ENCODE results near the gene ASCC1. TPM values are rescaled to one million over a fixed set of nuclear protein-coding genes. Genes with fewer than 3 reads are reported as not detected.

ASCC1 gene
- total RNA-seq, 2 donors from 2014 or later: 65.5 to 87.6 TPM

DNA sequence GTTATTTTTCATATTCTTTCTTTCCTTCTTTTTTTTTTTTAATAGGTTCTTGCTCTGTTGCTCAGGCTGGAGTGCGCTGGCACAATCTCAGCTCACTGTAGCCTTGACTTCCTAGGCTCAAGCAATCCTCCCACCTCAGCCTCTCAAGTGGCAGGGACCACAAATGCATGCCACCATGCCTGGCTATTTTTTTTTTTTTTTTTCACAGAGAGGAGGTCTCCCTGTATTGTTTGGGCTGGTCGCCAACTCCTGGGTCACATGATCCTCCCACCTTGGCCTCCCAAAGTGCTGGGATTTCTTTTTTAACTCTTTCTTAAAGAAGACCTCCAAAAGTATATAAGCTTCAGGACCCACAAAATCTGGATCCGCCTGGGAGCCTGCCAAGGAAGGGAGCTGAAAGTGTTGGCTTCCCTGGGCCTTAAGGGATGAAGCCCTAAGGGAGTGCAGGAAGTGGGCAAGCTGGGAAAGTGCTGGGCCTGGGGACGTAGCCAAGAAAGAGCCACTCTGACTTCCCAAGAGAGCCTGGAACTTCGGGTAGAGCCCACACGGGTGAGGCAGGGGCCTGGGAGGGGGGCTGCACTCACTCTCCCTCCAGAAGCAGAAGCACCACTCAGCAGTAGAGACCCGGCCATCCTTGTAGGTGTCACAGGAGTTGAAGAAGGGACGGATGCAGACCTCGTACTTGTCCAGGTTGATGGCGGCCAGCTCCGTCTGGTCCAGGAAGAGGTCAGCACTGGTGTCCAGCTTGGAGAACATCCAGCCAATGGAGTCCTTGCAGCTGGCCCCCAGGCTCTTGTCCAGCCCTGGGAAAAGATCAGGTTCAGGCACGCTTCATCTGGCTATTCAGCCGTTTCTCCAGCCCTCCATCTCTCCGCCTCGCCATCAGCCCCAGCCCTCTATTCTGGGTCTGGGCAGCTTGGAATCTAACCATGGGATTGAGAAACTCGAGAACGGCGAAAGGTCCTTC, 149.5 kb downstream of the ASCC1 start:
- H3K36me3 Mint-ChIP-seq: peaks cover 13 to 14% of the 10 kb centered on the region in 2 donors
- no peak for ATAC-seq
- no peak for DNase-seq (ENCODE audit: low spot score in 2 of 2)
- no peaks in the 10 kb centered on the region for H3K9me3 Mint-ChIP-seq
- H3K27ac Mint-ChIP-seq: peak overlapping the region; percentile 63 to 66

DNA sequence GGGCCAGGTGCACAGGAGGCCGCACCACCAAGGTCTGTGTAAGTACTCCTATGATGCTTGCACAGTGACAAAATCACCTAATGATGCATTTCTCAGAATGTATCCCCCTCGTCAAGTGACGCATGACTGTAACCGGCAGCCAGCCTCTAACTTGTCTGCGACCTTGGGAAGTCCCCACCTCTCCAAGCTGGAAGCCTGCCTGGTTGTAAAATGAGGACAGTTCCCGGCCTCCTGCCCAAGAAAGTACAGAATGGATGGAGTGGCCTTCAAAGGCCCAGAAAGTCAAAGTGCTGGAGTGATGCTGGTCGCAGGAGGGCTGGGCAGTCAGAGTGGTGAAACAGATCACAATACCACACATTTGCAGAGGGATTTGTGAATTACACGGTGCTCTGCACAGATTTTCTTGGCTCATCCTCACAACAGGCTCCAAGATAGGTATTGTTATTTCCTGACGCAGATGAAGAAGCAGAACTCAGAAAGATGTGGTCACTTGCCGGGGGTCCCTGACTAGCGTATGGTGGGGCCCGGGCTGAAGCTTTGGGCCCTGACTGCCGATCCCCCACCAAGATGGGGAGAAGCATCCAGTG, 150.5 kb downstream of the ASCC1 start:
- DNase-seq (ENCODE audit: low spot score in 2 of 2) (no peak), ATAC-seq (no peak)
- Mint-ChIP-seq H3K36me3 (peaks cover 6 to 14% of the 10 kb centered on the region in 2 donors), H3K27ac (peak overlapping the region in 1 of 2 donors; percentile 30), H3K9me3 (no peaks in the 10 kb centered on the region)

DNA sequence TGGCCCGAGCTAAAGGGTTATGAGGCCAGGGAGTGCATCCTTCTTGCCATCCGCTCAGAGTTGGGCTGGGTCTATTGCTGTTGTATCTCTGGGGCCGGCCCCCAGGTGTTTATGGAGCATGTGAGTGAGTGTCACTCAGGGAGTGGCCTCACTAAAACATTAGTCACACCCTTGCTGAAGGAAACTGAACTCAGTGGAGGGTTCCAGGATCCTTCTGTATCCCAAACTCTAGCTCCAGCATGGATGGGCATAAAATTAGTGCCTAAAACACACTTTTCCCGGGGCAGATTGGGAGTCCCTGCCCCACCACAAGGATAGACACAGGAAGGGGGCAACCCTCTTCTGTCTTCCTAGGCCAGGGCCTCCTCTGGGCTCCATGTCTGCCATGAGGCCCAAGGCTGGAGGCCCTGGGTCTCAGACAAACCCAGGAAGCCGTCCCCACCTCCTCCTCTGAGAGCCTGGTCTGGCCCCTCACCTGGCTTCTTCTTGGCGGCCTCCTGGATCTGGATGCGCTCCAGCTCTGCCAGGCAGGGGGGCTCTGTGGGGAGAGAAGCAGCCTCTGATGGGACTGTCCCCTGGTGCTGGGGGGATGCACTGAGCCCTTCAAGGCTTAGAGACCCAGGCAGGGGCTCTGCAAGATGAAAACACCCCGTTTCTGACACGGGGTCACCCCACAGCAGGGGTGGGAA, 152.2 kb downstream of the ASCC1 start:
- ATAC-seq (no peak), DNase-seq (ENCODE audit: low spot score in 2 of 2) (no peak)
- Mint-ChIP-seq H3K27ac (peak overlapping the region; percentile 74 to 93), H3K36me3 (peaks cover 0 to 4% of the 10 kb centered on the region in 2 donors), H3K9me3 (no peaks in the 10 kb centered on the region)

DNA sequence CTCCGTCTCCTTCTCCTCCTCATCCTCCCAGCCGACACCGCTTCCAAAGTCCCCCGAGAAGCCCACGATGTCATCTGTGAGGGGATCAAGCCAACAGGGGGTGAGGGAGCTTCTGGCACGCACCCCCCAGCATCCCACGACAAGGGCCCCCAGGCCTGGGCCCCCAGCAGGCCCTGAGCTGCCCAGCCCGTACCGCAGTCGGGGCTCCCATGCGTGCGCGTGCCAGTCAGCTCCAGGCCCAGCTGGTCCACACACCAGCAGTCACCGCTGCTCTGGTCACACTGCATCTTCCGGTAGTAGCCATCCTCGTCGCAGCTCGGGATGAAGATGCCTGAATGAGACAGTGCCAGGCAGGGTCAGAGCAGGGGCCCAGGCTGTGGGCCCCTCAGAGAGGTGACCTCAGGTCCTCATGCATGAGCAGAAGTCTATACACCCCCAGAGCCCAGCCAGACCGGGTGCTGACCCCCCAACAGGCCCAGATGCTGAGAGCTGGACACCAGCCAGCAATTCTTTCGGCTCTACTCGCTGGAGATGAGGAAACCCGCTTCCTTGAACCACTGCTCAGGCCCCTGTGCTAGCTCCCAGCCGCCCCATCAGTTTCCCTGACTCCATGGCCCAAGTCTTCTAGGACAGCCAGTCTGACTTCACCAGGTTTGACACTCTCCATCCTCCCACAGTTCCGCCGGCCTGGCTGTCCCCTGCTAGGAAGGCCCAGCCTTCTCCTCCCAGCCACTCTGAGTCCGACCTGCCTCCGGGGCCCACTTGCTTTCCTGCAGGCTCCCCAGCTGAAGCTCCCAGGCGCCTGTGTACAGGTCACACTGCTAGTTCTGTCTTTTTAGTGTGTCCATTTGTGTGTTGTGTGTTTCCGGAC, 153.0 kb downstream of the ASCC1 start:
- no peaks in the 10 kb centered on the region for H3K9me3 Mint-ChIP-seq
- no peaks in the 10 kb centered on the region for H3K36me3 Mint-ChIP-seq
- no peak for ATAC-seq
- DNase-seq (ENCODE audit: low spot score in 2 of 2): no peak
- peak overlapping the region; percentile 39 to 74 for H3K27ac Mint-ChIP-seq

DNA sequence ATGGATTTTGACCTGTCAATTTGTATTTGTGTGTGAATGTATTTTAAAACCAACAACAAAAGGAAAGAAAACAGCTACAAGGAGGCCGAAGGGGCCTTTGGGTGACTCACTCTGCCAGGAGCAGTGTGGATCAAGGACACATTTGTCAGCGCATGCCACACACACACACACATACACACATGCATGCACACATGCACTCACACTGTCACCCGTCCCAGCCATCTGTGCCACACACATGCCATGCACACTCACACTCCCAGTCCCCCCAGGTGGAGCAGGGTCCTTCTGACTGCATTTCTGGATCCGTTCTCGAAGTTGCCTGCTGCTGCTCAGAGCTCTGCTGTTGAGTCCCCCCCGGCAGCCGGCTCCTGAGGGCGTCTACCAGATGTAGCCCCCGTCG, 153.7 kb downstream of the ASCC1 start:
- ATAC-seq: no peak

DNA sequence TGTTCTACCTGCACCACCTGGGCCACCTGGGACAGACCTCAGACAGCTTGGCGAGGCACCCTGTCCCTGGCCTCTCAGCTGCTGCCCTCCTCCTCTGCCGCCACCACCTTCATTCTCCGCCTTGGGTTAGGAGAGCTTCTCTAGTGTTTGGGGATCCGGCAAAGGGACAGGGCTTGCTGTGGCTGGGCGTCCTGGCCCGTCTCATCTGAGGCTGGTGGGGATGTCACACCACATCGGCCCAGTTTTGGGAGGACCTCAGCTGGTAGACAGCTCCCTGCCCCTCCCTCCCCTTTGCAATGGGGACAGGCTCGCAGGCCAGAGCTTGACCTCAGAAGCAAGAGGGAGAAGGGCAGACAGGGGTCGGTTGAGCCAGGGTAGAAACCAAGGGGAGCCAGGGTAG, 154.1 kb downstream of the ASCC1 start:
- peak overlapping the region; percentile 36 to 74 for H3K27ac Mint-ChIP-seq
- H3K36me3 Mint-ChIP-seq: no peaks in the 10 kb centered on the region
- H3K9me3 Mint-ChIP-seq: no peaks in the 10 kb centered on the region
- ATAC-seq: peak in 1 of 2 donors; percentile 4
- no peak for DNase-seq (ENCODE audit: low spot score in 2 of 2)

More for the DNA sequence above, 153.7 kb downstream of the ASCC1 start:
- H3K36me3 Mint-ChIP-seq: no peaks in the 10 kb centered on the region
- no peaks in the 10 kb centered on the region for H3K9me3 Mint-ChIP-seq
- DNase-seq (ENCODE audit: low spot score in 2 of 2): no peak
- H3K27ac Mint-ChIP-seq: peak overlapping the region; percentile 25 to 74

DNA sequence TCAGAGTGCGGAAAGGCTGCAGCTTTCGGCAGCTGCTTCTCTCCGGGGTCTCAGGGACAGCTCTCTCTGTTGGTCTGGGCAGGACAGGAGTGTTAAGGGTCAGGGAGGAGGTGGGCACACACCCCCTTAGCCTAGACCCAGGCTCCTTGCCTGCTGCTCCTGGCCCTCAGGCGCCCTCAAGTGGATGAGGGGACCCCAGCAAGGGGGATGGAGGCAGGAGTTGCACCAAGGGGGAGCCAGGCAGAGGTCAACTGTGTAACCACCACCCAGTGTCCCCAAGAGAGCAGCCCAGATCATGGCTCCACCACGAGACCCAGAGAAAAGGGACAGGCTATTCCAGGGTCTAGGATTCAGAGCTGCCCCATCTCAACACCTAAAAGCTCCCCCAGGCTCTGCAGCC, 154.6 kb downstream of the ASCC1 start:
- no peaks in the 10 kb centered on the region for H3K9me3 Mint-ChIP-seq
- no peaks in the 10 kb centered on the region for H3K36me3 Mint-ChIP-seq
- H3K27ac Mint-ChIP-seq: peak overlapping the region; percentile 74 to 82
- ATAC-seq: peak in 1 of 2 donors; percentile 18
- DNase-seq (ENCODE audit: low spot score in 2 of 2): no peak

DNA sequence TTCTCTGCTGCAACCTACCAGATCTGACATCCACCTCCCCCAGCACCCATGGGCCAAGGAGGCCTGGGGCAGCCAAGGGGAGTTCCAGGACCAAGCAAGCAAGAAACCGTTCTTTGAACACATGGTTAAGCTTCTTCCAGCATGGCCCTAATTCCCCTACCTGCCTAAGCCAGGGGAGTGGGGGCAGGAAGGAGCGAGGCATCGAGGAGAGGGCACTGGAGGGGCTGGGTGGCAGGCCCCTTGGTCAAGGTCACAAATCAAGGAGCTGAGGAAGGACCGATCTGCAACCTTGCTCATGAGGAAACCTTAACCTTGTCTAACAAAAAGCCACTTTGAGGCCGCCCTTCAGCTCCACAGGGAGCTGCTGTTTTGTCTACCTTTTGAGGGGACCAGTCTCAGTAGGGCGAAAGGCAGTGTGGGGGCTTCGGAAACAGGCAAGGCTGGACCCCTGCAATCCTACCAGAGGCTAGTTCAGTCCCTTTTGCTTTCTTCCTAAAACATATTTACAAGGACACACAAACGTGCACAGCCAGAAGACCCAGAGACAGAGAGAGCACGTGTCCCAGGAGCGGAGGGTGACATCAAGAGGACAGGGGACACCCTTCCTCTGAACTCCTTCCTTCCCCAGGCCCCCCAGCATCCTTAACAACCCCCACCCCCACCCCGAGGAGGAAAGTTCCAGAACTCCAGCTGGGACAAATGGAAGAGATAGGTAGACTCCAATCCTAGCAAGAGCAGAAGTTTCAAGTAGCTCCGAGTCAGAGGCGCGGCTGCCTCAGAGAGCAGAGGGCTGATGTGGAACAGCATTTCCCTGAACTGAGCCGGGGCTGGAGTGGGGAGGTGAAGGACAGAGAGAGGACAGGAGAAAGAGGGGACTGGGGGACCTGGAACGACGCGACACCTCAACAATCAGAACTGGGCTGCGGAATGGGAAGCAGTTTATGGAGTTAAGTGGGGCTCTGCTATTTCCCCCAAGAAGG, 155.9 kb downstream of the ASCC1 start:
- DNase-seq (ENCODE audit: low spot score in 2 of 2): no peak
- no peak for ATAC-seq
- Mint-ChIP-seq H3K27ac (peak overlapping the region; percentile 74 to 75), H3K9me3 (no peaks in the 10 kb centered on the region), H3K36me3 (no peaks in the 10 kb centered on the region)

DNA sequence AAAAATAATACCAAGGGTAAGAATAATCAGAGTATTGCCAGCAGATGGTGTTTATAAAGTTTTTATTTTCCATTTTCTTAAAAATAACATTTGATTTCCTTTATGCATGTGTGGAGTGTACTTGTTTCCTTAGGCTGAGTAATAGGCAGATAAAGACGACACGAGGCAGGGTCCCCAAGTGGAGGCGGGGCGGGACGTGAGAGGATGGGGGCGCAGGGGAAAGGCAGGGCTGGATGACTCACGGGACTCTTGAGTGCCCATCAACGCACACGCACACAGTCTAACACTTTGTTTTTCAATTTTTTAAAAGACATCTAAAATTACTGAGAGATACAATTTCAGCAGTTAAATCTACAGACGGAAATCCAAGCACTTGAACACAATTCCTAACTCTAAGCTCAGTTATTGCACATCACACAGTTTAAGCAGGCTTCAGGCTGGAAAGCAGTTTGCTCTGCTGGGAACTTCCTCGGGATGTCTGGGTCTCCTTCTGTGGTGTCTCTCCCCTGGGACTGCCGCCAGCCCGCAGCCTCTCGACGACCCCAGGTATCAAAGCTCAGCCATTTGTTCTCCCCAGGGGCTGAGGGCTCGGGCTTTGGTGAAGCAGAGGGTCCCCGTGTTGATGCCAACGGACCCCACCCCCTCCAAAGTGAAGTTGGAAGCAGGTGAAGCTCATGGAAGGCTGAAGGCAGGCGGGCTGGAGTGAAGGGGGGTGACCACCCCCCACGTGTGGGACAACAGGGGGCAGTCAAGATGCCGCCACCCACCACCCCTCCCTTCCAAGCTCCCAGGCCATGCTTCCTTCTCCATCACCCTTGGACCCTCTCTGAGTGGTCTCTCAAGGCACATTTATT, 156.9 kb downstream of the ASCC1 start:
- no peaks in the 10 kb centered on the region for H3K36me3 Mint-ChIP-seq
- DNase-seq (ENCODE audit: low spot score in 2 of 2): no peak

DNA sequence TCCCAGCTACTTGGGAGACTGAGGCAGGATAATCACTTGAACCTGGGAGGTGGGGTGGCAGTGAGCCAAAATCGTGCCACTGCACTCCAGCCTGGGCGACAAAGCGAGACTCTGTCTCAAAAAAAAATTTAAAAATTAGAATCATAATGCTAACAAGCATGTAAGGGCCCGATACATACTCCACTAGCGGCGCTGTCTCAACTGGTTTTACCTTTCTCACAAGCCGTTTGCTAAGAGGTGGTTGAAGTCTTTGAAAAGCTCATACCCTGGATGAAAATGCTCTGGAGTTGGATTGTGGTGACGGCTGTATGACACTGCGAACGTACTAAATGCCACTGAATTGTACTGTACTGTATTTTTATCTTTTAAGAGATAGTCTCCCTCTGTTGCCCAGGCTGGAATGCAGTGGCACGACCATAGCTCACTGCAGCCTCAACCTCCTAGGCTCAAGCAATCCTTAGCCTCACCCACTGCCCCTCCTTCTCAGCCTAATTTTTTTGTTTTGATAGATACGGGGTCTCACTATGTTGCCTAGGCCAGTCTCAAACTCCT, 157.7 kb downstream of the ASCC1 start:
- no peaks in the 10 kb centered on the region for H3K9me3 Mint-ChIP-seq
- peak overlapping the region in 1 of 2 donors; percentile 74 for H3K27ac Mint-ChIP-seq
- no peaks in the 10 kb centered on the region for H3K36me3 Mint-ChIP-seq
- DNase-seq (ENCODE audit: low spot score in 2 of 2) (no peak), ATAC-seq (no peak)

More for the DNA sequence above, 156.9 kb downstream of the ASCC1 start:
- H3K9me3 Mint-ChIP-seq: no peaks in the 10 kb centered on the region
- peak overlapping the region; percentile 50 to 74 for H3K27ac Mint-ChIP-seq
- peak in 1 of 2 donors; percentile 26 for ATAC-seq

DNA sequence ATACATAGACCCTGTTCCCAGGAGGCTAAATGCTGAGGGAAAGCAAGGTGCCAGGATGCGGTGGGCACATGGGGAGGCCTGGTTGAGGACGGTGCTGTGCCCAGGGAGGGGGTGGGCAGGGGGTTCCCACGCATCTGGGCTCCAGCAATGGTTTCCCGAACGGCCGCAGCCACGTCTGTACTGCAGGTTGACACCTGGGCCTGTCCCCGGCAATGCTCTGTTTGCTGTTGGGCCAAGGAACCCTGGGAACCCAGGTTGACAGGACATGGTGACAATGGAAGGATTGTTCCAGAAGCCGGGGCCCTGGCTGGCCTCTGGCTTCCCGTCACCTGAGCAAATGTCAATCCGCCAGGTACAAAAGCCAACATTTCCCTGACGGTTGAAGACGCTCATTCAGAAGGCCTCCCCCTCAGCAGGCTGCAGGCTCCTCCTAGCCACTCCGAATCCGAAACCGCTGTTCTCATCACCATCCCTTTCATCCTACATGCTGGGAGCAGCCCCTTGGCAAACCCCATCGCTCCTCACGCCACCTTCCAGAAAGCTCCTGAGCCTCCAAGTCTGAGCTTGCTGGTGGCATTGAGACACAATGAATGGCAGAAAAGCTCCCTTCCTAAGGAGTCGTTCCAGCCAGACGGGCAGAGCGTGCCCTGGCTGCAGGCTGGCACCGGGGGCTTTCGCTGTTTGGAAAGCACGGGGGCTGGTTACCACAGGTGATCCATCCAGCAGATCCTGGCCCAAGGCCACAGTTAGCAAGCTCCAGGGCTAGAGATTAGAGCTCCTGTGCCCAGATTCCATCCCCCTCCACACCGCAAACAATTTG, 158.9 kb downstream of the ASCC1 start:
- DNase-seq (ENCODE audit: low spot score in 2 of 2): no peak
- no peaks in the 10 kb centered on the region for H3K36me3 Mint-ChIP-seq
- no peak for ATAC-seq
- H3K9me3 Mint-ChIP-seq: no peaks in the 10 kb centered on the region
- H3K27ac Mint-ChIP-seq: peak overlapping the region in 1 of 2 donors; percentile 60

DNA sequence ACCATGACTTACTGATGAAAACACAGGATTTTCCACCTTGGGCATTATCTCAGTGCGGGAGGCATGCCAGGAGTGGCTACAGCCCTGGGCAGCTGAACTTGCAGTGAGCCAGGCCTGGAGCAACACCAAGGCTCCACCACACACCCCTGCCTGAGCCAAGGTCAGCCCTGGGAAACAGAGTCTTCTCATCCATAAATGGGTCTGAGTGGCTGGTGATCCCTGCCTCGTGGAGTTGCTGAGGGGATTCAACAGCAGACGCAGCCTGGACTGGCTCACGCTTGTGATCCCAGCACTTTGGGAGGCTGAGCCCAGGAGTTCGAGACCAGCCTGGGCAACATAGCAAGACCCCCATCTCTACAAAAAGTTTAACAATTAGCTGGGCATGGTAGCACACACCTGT, 160.0 kb downstream of the ASCC1 start:
- ATAC-seq (no peak), DNase-seq (ENCODE audit: low spot score in 2 of 2) (no peak)
- peak overlapping the region in 1 of 2 donors; percentile 61 for H3K27ac Mint-ChIP-seq
- H3K36me3 Mint-ChIP-seq: no peaks in the 10 kb centered on the region
- no peaks in the 10 kb centered on the region for H3K9me3 Mint-ChIP-seq

DNA sequence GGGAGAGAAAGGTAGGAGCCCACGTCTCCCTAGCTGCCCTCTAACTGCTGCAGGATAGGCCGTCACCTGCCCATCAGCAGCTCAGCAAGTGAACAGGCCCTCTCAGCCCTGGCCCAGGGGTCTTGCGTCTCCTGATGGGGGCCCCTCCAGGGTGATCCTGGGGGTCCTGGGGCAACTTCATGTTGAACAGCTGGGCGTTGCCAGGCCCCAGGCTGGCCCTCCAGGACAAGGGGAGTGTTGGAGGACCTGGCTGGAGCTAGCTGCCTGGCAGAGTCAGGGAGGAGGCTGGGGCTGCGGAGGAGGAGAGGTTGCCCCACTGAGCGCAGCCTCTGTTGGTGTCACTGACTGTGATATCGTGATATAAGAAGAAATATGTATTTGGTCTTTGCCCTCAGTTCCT, 162.4 kb downstream of the ASCC1 start:
- no peak overlapping the region for H3K27ac Mint-ChIP-seq
- DNase-seq (ENCODE audit: low spot score in 2 of 2): no peak
- H3K36me3 Mint-ChIP-seq: no peaks in the 10 kb centered on the region
- no peak for ATAC-seq
- no peaks in the 10 kb centered on the region for H3K9me3 Mint-ChIP-seq

Measured in activated naive CD4-positive, alpha-beta T cell treated with anti-CD3 and anti-CD28 coated beads, Interleukin-2, amount 50 U/mL, for 72 hours (primary cell).